ENCODE measurements around the gene BAZ1B.

BAZ1B gene

GRCh38 chr7:73446682-73447081 lies 75.4 kb downstream of the BAZ1B start:
- no peak overlapping the region for H3K4me2 ChIP-seq (ENCODE audit: low read depth, low read length, poor library complexity, severe bottlenecking)
- H3F3A ChIP-seq (ENCODE audit: low read depth) = no peaks in the 10 kb centered on the region
- no peak for TF ChIP-seq EZH2phosphoT487 (IDR thresholded peaks at IDR 0.05; ENCODE audit: borderline replicate concordance)
- no peak for TF ChIP-seq CTCF (conservative IDR thresholded peaks at IDR 0.05; ENCODE audit: low read length)
- H3K9ac ChIP-seq (ENCODE audit: low read depth, low read length, poor library complexity, severe bottlenecking) = no peak overlapping the region
- no peak overlapping the region for H2AFZ ChIP-seq (ENCODE audit: low read length)
- no peaks in the 10 kb centered on the region for H3K9me2 ChIP-seq (replicated peaks; ENCODE audit: low read depth, low read length)
- H3K9me3 ChIP-seq (ENCODE audit: insufficient read depth, low read depth, low read length) = no peaks in the 10 kb centered on the region
- H3K27me3 ChIP-seq (ENCODE audit: insufficient read depth, low read length, poor library complexity, severe bottlenecking) = no peaks in the 10 kb centered on the region
- H3K4me1 ChIP-seq (ENCODE audit: insufficient read depth, low read length, poor library complexity, severe bottlenecking) = no peaks in the 10 kb centered on the region
- H4K20me1 ChIP-seq (ENCODE audit: insufficient read depth, low read length, poor library complexity, severe bottlenecking) = peaks cover 6% of the 10 kb centered on the region
- no peaks in the 10 kb centered on the region; the same call in 1 of the 2 replicates for H3K79me2 ChIP-seq (ENCODE audit: insufficient read depth, low read length)
- H3K4me3 ChIP-seq (ENCODE audit: low read length, poor library complexity, severe bottlenecking) = no peak overlapping the region
- peaks cover 100% of the 10 kb centered on the region for H3K36me3 ChIP-seq (ENCODE audit: insufficient read depth, low read length)

- H3K9me2 ChIP-seq (replicated peaks; ENCODE audit: low read depth, low read length) = no peaks in the 10 kb centered on the region
- no peak overlapping the region for H2AFZ ChIP-seq (ENCODE audit: low read length)
- H3K4me2 ChIP-seq (ENCODE audit: low read depth, low read length, poor library complexity, severe bottlenecking) = no peak overlapping the region
- TF ChIP-seq EZH2phosphoT487 (IDR thresholded peaks at IDR 0.05; ENCODE audit: borderline replicate concordance) = no peak
- no peak for TF ChIP-seq CTCF (conservative IDR thresholded peaks at IDR 0.05; ENCODE audit: low read length)
- H3K4me1 ChIP-seq (ENCODE audit: insufficient read depth, low read length, poor library complexity, severe bottlenecking) = no peaks in the 10 kb centered on the region
- H3K36me3 ChIP-seq (ENCODE audit: insufficient read depth, low read length) = peaks cover 99% of the 10 kb centered on the region
- no peak overlapping the region for H3K4me3 ChIP-seq (ENCODE audit: low read length, poor library complexity, severe bottlenecking)
- H4K20me1 ChIP-seq (ENCODE audit: insufficient read depth, low read length, poor library complexity, severe bottlenecking) = no peaks in the 10 kb centered on the region
- no peaks in the 10 kb centered on the region for H3K27me3 ChIP-seq (ENCODE audit: insufficient read depth, low read length, poor library complexity, severe bottlenecking)
- no peaks in the 10 kb centered on the region for H3F3A ChIP-seq (ENCODE audit: low read depth)
- H3K79me2 ChIP-seq (ENCODE audit: insufficient read depth, low read length) = no peaks in the 10 kb centered on the region; the same call in 1 of the 2 replicates
- no peak overlapping the region for H3K9ac ChIP-seq (ENCODE audit: low read depth, low read length, poor library complexity, severe bottlenecking)
- no peaks in the 10 kb centered on the region for H3K9me3 ChIP-seq (ENCODE audit: insufficient read depth, low read depth, low read length)
Observed at GRCh38 chr7:73443548-73444255, 78.4 kb downstream of the BAZ1B start.

- H3K9ac ChIP-seq (ENCODE audit: low read depth, low read length, poor library complexity, severe bottlenecking) = no peak overlapping the region
- H2AFZ ChIP-seq (ENCODE audit: low read length) = no peak overlapping the region
- H3K4me3 ChIP-seq (ENCODE audit: low read length, poor library complexity, severe bottlenecking) = no peak overlapping the region
- no peaks in the 10 kb centered on the region for H3K27me3 ChIP-seq (ENCODE audit: insufficient read depth, low read length, poor library complexity, severe bottlenecking)
- no peaks in the 10 kb centered on the region for H3F3A ChIP-seq (ENCODE audit: low read depth)
- no peaks in the 10 kb centered on the region for H4K20me1 ChIP-seq (ENCODE audit: insufficient read depth, low read length, poor library complexity, severe bottlenecking)
- H3K4me1 ChIP-seq (ENCODE audit: insufficient read depth, low read length, poor library complexity, severe bottlenecking) = no peaks in the 10 kb centered on the region
- no peaks in the 10 kb centered on the region for H3K9me3 ChIP-seq (ENCODE audit: insufficient read depth, low read depth, low read length)
- TF ChIP-seq CTCF (conservative IDR thresholded peaks at IDR 0.05; ENCODE audit: low read length) (no peak), EZH2phosphoT487 (IDR thresholded peaks at IDR 0.05; ENCODE audit: borderline replicate concordance) (no peak)
- no peaks in the 10 kb centered on the region; the same call in 1 of the 2 replicates for H3K79me2 ChIP-seq (ENCODE audit: insufficient read depth, low read length)
- H3K4me2 ChIP-seq (ENCODE audit: low read depth, low read length, poor library complexity, severe bottlenecking) = no peak overlapping the region
- peaks cover 95% of the 10 kb centered on the region for H3K36me3 ChIP-seq (ENCODE audit: insufficient read depth, low read length)
- no peaks in the 10 kb centered on the region for H3K9me2 ChIP-seq (replicated peaks; ENCODE audit: low read depth, low read length)
Observed at GRCh38 chr7:73442903-73443500, 79.1 kb downstream of the BAZ1B start.
